ENCODE results near the gene TOMM70. TPM values are rescaled to one million over a fixed set of nuclear protein-coding genes. Genes with fewer than 3 reads are reported as not detected.
A peak's percentile ranks its signal among the peaks of the same experiment; 100 is the strongest.
"Not testable (repeated sequence)": the region's sequence is repeated elsewhere in the genome, so short reads cannot be mapped to it uniquely, and the experiment has no call there.

TOMM70 gene
- total RNA-seq, 1 experiment from 2014 or later, result 65.4 TPM

- in situ Hi-C loops (cut with HindIII; ENCODE audit: low sequenced_read_pairs), result no loop called here
Measured at GRCh38 chr3:100376301-100376700, 24.6 kb downstream of the TOMM70 start.

DNA sequence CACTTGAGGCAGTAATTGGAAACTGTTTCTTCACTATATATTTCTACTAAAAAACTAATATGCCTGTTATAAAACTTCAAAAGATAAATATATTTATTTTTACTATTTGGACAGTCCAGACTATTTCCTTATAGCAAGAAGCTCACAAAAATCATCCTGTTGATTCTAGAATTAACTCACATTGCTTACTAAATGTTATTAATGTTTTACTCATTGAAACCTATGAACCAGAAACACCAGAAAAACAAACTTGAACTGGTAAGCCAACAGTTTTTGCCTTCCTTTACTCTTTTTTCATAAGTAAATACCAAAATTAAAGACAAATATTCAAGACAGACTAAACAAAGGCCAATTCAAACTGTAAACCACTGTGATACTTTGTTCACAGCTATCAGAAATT lies 26.4 kb downstream of the TOMM70 start:
- no peak for DNase-seq (ENCODE audit: low spot score)
- in situ Hi-C loops (cut with HindIII; ENCODE audit: low sequenced_read_pairs), result no loop called here

More at GRCh38 chr3:100376301-100376700, 24.6 kb downstream of the TOMM70 start:
- no peak for DNase-seq (ENCODE audit: low spot score)

- in situ Hi-C loops (cut with HindIII; ENCODE audit: low sequenced_read_pairs), result no loop called here
- no peak for DNase-seq (ENCODE audit: low spot score)
Measured at GRCh38 chr3:100370756-100371155, 30.1 kb downstream of the TOMM70 start.

GRCh38 chr3:100368441-100368840 lies 32.4 kb downstream of the TOMM70 start:
- in situ Hi-C loops (cut with HindIII; ENCODE audit: low sequenced_read_pairs), result no loop called here
- no peak for DNase-seq (ENCODE audit: low spot score)

DNA sequence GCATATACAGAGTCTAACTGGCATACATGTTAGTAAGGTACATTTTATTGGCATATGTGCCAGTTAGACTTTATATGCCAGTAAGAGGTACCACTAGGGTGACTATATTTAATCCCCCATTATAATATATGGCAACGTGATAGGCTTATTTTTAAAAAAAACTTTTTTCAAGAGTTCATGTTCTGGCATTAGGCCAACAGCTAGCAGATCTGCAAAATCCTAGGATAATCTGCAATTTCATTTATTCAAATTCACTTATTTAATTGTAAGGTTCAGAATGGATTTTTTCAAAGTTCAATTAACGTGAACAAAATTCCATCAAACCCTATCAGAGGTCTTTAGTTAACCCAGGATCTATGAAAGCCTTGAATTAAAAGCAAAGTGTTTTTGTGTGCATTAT lies 34.5 kb downstream of the TOMM70 start:
- in situ Hi-C loops (cut with HindIII; ENCODE audit: low sequenced_read_pairs), result no loop called here
- no peak for DNase-seq (ENCODE audit: low spot score)

DNA sequence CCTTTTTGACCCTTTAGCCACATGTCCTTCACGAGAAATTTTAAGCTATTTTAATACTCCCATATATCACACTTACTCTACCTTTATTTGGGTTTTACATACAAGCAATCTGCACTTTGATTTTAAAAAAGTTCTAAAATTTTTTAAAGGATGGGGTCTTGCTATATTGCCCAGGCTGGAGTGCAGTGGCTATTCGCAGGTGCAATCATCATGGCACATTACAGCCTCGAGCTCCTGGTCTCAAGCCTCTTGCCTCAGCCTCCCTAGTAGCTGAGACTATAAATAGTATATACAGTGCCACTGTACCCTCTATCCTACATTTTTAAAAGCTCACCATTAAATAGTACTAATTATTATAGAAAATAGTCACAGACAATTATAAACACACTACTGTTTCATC lies 36.5 kb downstream of the TOMM70 start:
- in situ Hi-C loops (cut with HindIII; ENCODE audit: low sequenced_read_pairs), result no loop called here
- DNase-seq (ENCODE audit: low spot score), result no peak

- no peak for DNase-seq (ENCODE audit: low spot score)
Measured at GRCh38 chr3:100361897-100362296, 39.0 kb downstream of the TOMM70 start.

DNA sequence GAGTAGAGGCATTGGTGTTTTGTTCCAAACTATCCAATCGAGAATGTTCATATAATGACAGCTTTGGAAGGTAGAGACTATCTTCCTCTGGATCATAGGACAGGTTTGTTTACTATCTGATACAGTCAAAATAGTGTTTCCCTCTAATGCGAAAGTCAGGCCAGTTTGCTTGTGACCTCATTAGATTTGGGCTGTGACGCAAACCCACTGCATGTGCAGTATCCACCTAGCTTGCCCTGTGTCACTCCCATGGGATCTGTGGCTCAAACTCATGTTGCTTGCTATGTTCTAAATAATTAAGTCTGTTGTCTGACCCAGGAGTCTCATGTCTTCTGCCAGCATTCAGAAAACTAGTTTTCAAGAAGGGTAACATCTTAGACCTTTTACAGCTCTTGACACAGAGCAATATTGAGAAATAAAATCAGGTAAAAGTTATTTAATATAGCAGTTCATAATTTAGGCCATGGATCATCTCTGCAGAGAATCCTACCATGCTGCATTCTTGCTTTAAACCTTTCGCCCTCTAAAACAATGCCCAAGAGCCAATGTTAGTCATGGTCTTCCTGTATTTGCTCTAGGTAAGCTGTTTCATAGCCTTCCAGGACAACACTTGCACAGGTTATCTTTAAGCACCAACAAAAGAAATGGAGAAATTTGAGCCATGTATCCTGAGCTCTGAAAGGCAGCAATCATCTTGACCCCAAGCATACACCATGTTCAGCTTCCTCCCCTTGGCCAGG lies 40.0 kb downstream of the TOMM70 start:
- in situ Hi-C loops (cut with HindIII; ENCODE audit: low sequenced_read_pairs), result no loop called here
- DNase-seq (ENCODE audit: low spot score), result no peak

More at GRCh38 chr3:100361897-100362296, 39.0 kb downstream of the TOMM70 start:
- in situ Hi-C loops (cut with HindIII; ENCODE audit: low sequenced_read_pairs), result no loop called here

DNA sequence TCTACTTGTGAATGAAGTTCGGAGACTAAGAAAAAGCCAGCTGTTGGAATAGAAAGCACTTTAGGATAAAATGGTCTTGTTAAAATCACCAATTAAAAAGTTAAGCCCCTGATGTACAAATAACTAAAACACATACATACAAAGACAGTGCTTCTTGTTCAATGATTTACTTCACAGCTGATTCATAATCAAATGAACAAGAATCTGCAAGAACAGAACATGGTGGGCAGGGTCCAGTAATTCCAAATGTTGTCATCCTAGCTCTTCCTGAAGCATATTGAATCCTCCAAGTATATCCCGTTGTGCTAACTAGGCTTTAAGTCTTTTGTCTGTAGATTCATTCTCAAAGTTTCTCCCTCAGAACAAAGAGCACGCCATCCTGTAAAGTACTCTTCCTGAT lies 41.9 kb downstream of the TOMM70 start:
- in situ Hi-C loops (cut with HindIII; ENCODE audit: low sequenced_read_pairs), result no loop called here
- no peak for DNase-seq (ENCODE audit: low spot score)

DNA sequence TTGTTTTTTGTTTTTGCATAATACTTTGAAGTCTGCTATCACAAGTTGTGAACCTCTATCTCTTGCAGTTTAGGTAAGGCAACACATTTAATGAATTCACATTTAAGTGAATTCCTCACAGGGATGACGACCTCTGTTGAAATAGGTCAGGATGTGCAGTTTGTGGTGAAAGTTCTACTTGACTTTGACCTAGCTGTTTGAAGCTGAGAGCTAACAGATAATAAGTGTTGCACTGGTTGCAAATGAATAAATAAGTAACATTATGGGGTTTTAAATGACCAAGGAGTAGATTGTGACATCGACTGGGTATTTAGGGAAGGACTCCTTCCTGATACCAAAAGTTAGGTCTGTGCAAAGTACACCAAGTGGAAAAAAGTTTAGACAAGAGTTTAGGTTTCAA lies 42.5 kb downstream of the TOMM70 start:
- no peak for DNase-seq (ENCODE audit: low spot score)
- in situ Hi-C loops (cut with HindIII; ENCODE audit: low sequenced_read_pairs), result no loop called here

DNA sequence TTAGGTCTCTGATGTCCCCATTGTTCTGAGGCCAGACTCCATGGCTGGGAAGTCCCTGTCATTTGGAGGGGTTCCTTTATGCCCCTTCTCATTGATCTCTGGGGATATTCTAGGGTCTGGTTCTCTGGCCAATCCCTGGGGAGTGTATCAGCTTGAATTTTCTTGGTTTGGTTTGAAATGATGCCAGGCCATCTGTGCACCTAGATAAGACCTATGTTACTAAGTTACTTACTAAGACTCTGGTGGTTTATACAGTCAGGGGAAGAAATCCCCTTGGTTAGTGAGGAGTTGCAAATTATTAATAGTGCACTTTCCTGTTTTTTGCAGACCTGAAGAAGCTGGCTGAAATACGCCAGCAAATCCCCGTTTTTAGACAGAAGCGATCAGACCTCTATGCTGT lies 46.0 kb downstream of the TOMM70 start:
- no peak for DNase-seq (ENCODE audit: low spot score)
- in situ Hi-C loops (cut with HindIII; ENCODE audit: low sequenced_read_pairs), result no loop called here

GRCh38 chr3:100352296-100353231 lies 48.3 kb downstream of the TOMM70 start:
- no peak for DNase-seq (ENCODE audit: low spot score)
- in situ Hi-C loops (cut with HindIII; ENCODE audit: low sequenced_read_pairs), result no loop called here

DNA sequence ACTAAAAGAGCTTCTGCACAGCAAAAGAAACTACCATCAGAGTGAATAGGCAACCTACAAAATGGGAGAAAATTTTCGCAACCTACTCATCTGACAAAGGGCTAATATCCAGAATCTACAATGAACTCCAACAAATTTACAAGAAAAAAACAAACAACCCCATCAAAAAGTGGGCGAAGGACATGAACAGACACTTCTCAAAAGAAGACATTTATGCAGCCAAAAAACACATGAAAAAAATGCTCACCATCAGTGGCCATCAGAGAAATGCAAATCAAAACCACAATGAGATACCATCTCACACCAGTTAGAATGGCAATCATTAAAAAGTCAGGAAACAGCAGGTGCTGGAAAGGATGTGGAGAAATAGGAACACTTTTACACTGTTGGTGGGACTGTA lies 49.1 kb downstream of the TOMM70 start:
- in situ Hi-C loops (cut with HindIII; ENCODE audit: low sequenced_read_pairs); DNase-seq (ENCODE audit: low spot score): not testable (repeated sequence)

DNA sequence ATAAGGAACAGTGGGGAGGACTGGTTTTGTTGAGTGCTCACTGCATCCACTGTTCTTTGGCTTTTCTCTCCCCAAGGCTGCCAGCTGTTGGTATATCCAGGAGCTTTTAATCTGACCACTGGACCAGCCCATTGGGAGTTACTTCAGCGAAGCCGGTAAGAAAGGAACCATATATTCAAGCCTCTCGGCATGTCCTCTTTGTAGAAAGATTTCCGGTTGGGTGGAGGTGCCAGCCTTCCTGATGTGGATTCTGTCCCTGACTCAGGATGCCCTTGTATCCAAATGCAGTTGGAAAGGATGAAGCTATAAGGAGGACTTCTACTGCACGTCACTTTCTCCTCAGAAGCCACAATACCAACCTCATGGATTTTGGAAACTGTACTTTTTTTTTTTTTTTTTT lies 52.2 kb downstream of the TOMM70 start:
- DNase-seq (ENCODE audit: low spot score), result no peak
- in situ Hi-C loops (cut with HindIII; ENCODE audit: low sequenced_read_pairs), result loop anchor here (25.0 kb wide), 1 partner anchor 239 kb away; no protein-coding TSS in a partner anchor

DNA sequence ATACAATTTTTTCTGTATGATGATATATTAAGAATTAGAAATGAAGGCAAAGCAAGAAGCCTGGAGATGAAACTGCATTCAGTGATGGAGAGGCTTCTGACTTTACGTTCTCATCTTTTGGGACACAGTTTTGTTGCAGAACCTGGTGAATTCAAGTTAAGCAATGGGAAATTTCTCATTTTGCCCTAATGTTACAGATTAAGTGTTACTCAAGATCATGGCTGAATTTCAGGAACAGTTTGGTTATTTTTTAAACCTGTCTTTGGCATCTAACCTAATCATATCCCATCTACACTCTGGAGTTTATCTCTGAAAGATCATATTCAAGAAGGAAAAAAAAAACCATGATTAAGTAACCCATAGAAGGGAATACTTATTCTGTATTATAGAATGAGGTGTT lies 60.4 kb downstream of the TOMM70 start:
- in situ Hi-C loops (cut with HindIII; ENCODE audit: low sequenced_read_pairs), result loop anchor here (25.0 kb wide), 1 partner anchor 247 kb away; no protein-coding TSS in a partner anchor
- DNase-seq (ENCODE audit: low spot score), result no peak

DNA sequence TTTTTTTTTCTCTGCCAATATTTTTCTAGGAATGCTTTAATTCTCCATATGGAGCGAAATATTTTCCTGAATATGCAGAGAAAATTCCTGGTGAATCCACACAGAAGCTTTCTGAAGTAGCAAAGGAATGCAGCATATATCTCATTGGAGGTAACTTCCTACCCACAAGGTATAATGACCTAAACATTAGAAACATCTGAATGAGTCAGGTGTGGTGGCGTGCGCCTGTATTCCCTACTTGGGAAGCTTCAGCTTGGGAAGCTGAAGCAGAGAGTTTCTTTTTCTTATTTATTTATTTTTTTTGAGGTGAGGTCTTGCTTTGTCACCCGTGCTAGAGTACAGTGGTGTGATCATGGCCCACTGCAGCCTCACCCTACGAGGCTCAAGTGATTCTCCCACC lies 61.1 kb downstream of the TOMM70 start:
- no peak for DNase-seq (ENCODE audit: low spot score)
- in situ Hi-C loops (cut with HindIII; ENCODE audit: low sequenced_read_pairs), result loop anchor here (25.0 kb wide), 1 partner anchor 248 kb away; no protein-coding TSS in a partner anchor

- no peak for DNase-seq (ENCODE audit: low spot score)
- in situ Hi-C loops (cut with HindIII; ENCODE audit: low sequenced_read_pairs), result loop anchor here (25.0 kb wide), 1 partner anchor 248 kb away; no protein-coding TSS in a partner anchor
Measured at GRCh38 chr3:100338911-100339310, 62.0 kb downstream of the TOMM70 start.

- in situ Hi-C loops (cut with HindIII; ENCODE audit: low sequenced_read_pairs), result loop anchor here (25.0 kb wide), 1 partner anchor 251 kb away; no protein-coding TSS in a partner anchor
- DNase-seq (ENCODE audit: low spot score), result not testable (repeated sequence)
Measured at GRCh38 chr3:100336229-100336628, 64.7 kb downstream of the TOMM70 start.

- peak; percentile 38 for DNase-seq (ENCODE audit: low spot score)
- in situ Hi-C loops (cut with HindIII; ENCODE audit: low sequenced_read_pairs), result loop anchor here (25.0 kb wide), 1 partner anchor 252 kb away; no protein-coding TSS in a partner anchor
Measured at GRCh38 chr3:100335434-100335833, 65.5 kb downstream of the TOMM70 start.

Measured in G401 (cell line).